Measurements from ENCODE around the gene MFF. TPM values are rescaled to one million over a fixed set of nuclear protein-coding genes. Genes with fewer than 3 reads are reported as not detected.
A peak's percentile ranks its signal among the peaks of the same experiment; 100 is the strongest.

MFF gene
- total and polyA plus RNA-seq, 10 of the 15 experiments (the other 5 are each of a cell fraction or from before 2014, with no cell fraction given), result 19.6 to 131 (median 106) TPM

GRCh38 chr2:227311861-227312506, 13.1 kb upstream of the MFF start:
- Histone ChIP-seq H3K27me3 (replicated peaks in 1 of 2; ENCODE audit: control insufficient read depth in 2 of 2, insufficient read depth in 2 of 2, low read length in 1 of 2) (no peaks in the 10 kb centered on the region), H3K36me3 (ENCODE audit: control insufficient read depth in 2 of 2, insufficient read depth in 2 of 2, low read length in 1 of 2) (no peaks in the 10 kb centered on the region), H3K4me3 (no peak overlapping the region), H3K4me1 (ENCODE audit: control insufficient read depth, insufficient read depth, low read length) (peaks cover 9% of the 10 kb centered on the region; the same call in 1 of the 2 replicates), H3K4me2 (ENCODE audit: control insufficient read depth, insufficient read depth) (no peak overlapping the region), H2AFZ (ENCODE audit: control insufficient read depth, low read depth, low read length) (no peak overlapping the region), H3K9ac (ENCODE audit: control insufficient read depth, insufficient read depth, low read length) (no peak overlapping the region), H3K9me3 (replicated peaks; ENCODE audit: control insufficient read depth, insufficient read depth, low read length) (no peaks in the 10 kb centered on the region), H4K20me1 (ENCODE audit: control insufficient read depth, insufficient read depth) (no peaks in the 10 kb centered on the region), H3K79me2 (ENCODE audit: control insufficient read depth, insufficient read depth, low read length) (no peaks in the 10 kb centered on the region), H3K27ac (ENCODE audit: control insufficient read depth, insufficient read depth) (no peak overlapping the region)
- RAD21 ChIA-PET (ENCODE audit: unreplicated experiment), result no interaction called here
- WGBS (ENCODE audit: insufficient coverage, insufficient replicate concordance, low lambda C conversion rate, missing lambda C conversion rate), result 78% methylated on average over 5 of the region's 5 CpGs
- intact Hi-C loops (cut with micrococcal nuclease; ENCODE audit: unreplicated experiment) (no loop called here), in situ Hi-C loops (cut with MboI) (no loop called here)
- FAIRE-seq (peak; percentile 7), DNase-seq (ENCODE audit: low read depth, low spot score) (no peak), ATAC-seq (no peak)
- TF ChIP-seq FOXM1 (IDR thresholded peaks at IDR 0.05; ENCODE audit: low read depth, low read length), result no peak
- TF ChIP-seq TCF3 (IDR thresholded peaks at IDR 0.05; ENCODE audit: borderline replicate concordance, insufficient read depth, low read depth, low read length), result no peak
- no peak for TF ChIP-seq ZBTB11 (CRISPR knock-in tag; IDR thresholded peaks at IDR 0.05)
- no peak for TF ChIP-seq ZNF687 (IDR thresholded peaks at IDR 0.05)
- TF ChIP-seq ZBTB4 (CRISPR knock-in tag; IDR thresholded peaks at IDR 0.05), result no peak
- no peak for TF ChIP-seq SP1 (IDR thresholded peaks at IDR 0.05; ENCODE audit: low read depth, low read length)
- TF ChIP-seq MEF2A (IDR thresholded peaks at IDR 0.05; ENCODE audit: insufficient read depth, low read depth, low read length), result no peak
- no TSS peak for BruUV-seq (replicated peaks)
- SMC1A ChIA-PET (ENCODE audit: uncharacterized antibody, unreplicated experiment), result interaction anchor here (0.6 kb wide), 1 partner anchor 16 kb away, joined by 3 read pairs; no protein-coding TSS in a partner anchor
- CTCF ChIA-PET, result no interaction called here
- POLR2A ChIA-PET, result no interaction called here
